Panc1 (cell line): Measurements from ENCODE around the gene C16orf89. TPM values are rescaled to one million over a fixed set of nuclear protein-coding genes. Genes with fewer than 3 reads are reported as not detected.

ENCODE experiments used
- ATAC-seq: fragments of 200-7000 bp; cut with Tn5 transposase; 2 replicates; pipeline ENCODE4 v1.9.1; 2020; ENCODE audit warnings: mild to moderate bottlenecking, moderate library complexity
- BruUV-seq: library from RNA; stranded (reverse); fragments of 400-500 nt; replicated peaks from 2 replicates; lab custom pipeline; 2021; lab: Mats Ljungman, UMichigan
- CTCF ChIA-PET: fragments of 300-600 bp; sonication (Branson Sonifier 250); formaldehyde crosslinking; loops from one replicate; lab custom pipeline; 2022; ENCODE audit warnings: antibody characterized with exemption; lab: Charles Lee
- POLR2A ChIA-PET: fragments of 300-600 bp; sonication (Branson Sonifier 250); formaldehyde crosslinking; loops from one replicate; lab custom pipeline; 2022; ENCODE audit warnings: antibody characterized with exemption; lab: Charles Lee
- DNase-seq: peaks from one replicate; pipeline ENCODE4 v3.0.0-alpha.2; 2010; ENCODE audit warnings: low read depth, low spot score
- H3K27ac ChIP-seq: 2 replicates; pipeline ENCODE4 v1.5.1; 2011; ENCODE audit warnings: mild to moderate bottlenecking, low read length, inconsistent platforms
- H3K27me3 ChIP-seq: fragments of 200-500 bp; sonication (Bioruptor generic); 2 replicates; pipeline ENCODE4 v1.6.0; 2014; ENCODE audit warnings: low read length, inconsistent platforms; ENCODE audit not compliant: control insufficient read depth, insufficient read depth
- H3K36me3 ChIP-seq: fragments of 200-500 bp; sonication (Bioruptor generic); 2 replicates; pipeline ENCODE4 v1.5.1; 2014; ENCODE audit warnings: inconsistent platforms, mild to moderate bottlenecking, low read length, moderate library complexity; ENCODE audit not compliant: control insufficient read depth, insufficient read depth
- H3K4me1 ChIP-seq: 2 replicates; pipeline ENCODE4 v1.5.1; 2011; ENCODE audit warnings: inconsistent platforms, mild to moderate bottlenecking, low read length, moderate library complexity; ENCODE audit not compliant: control insufficient read depth, insufficient read depth
- H3K4me3 ChIP-seq, 2 experiments: 2 replicates each; pipeline ENCODE4 v1.5.1; 2011 to 2012; ENCODE audit warnings: low read depth in 2 of 2, low read length in 2 of 2, mild to moderate bottlenecking in 2 of 2, inconsistent platforms in 1 of 2, moderate library complexity in 1 of 2
- H3K9me3 ChIP-seq: fragments of 200-500 bp; sonication (Bioruptor generic); 2 replicates; pipeline ENCODE4 v1.5.1; 2014; ENCODE audit warnings: low read depth, mild to moderate bottlenecking, inconsistent platforms, low read length, moderate library complexity; ENCODE audit not compliant: control insufficient read depth, insufficient read depth
- CTCF ChIP-seq: fragments of 450-650 bp; IDR thresholded peaks from 2 replicates; pipeline ENCODE4 v1.5.1; 2017; ENCODE audit warnings: mild to moderate bottlenecking
- POLR2AphosphoS5 ChIP-seq: IDR thresholded peaks from 2 replicates; pipeline ENCODE4 v1.6.1; 2012; ENCODE audit warnings: mild to moderate bottlenecking, low read depth, low read length, moderate library complexity
- REST ChIP-seq, 2 experiments: IDR thresholded peaks; 2 replicates each; pipeline ENCODE4 v1.6.1; 2011 to 2012; ENCODE audit warnings: low read depth in 2 of 2, control low read depth in 1 of 2, low read length in 1 of 2, mild to moderate bottlenecking in 1 of 2, moderate library complexity in 1 of 2; ENCODE audit not compliant: insufficient read depth in 1 of 2
- SIN3A ChIP-seq: IDR thresholded peaks from 2 replicates; pipeline ENCODE4 v1.6.1; 2012; ENCODE audit warnings: low read depth, mild to moderate bottlenecking, low read length, moderate library complexity, borderline replicate concordance; ENCODE audit not compliant: insufficient read depth
- TCF7L2 ChIP-seq: IDR thresholded peaks from 2 replicates; pipeline ENCODE4 v1.6.1; 2011; ENCODE audit warnings: mild to moderate bottlenecking, low read depth, low read length, inconsistent platforms
- in situ Hi-C: cut with HindIII; loops from 2 replicates; pipeline ENCODE4 v1.10.0; 2016; ENCODE audit warnings: low sequenced_read_pairs, low pct_unique_long_range_greater_than_20kb
- intact Hi-C: fragments of 100-400 bp; cut with micrococcal nuclease; formaldehyde crosslinking; loops from one replicate; pipeline ENCODE4 v1.10.0; 2022; ENCODE audit not compliant: unreplicated experiment
- total RNA-seq: library from RNA; stranded (reverse); gene quantifications from one replicate; pipeline ENCODE4 v1.2.1, GENCODE V29; 2021; ENCODE audit not compliant: unreplicated experiment

Gene C16orf89
- total RNA-seq, 1 experiment from 2014 or later: not detected

GRCh38 chr16:5027086-5027485 lies 38.7 kb downstream of the C16orf89 start:
- Histone ChIP-seq H3K36me3 (no peaks in the 10 kb centered on the region), H3K27ac (no peak overlapping the region), H3K4me1 (peaks cover 4% of the 10 kb centered on the region; the same call in 1 of the 2 replicates), H3K9me3 (no peaks in the 10 kb centered on the region), H3K27me3 (no peaks in the 10 kb centered on the region), H3K4me3 (no peak overlapping the region)
- BruUV-seq: no TSS peak
- ChIA-PET POLR2A (no interaction called here), CTCF (no interaction called here)
- intact Hi-C loops: no loop called here
- DNase-seq: no peak
- ATAC-seq: no peak
- in situ Hi-C loops: no loop called here
- TF ChIP-seq SIN3A (no peak), POLR2AphosphoS5 (no peak), CTCF (no peak), TCF7L2 (no peak), REST (IDR thresholded peaks at IDR 0.05; ENCODE audit: insufficient read depth in 1 of 2, low read depth in 2 of 2, low read length in 1 of 2) (no peak)

GRCh38 chr16:5026664-5027063 lies 39.1 kb downstream of the C16orf89 start:
- no peaks in the 10 kb centered on the region for H3K27me3 ChIP-seq
- H3K9me3 ChIP-seq: no peaks in the 10 kb centered on the region
- CTCF ChIA-PET: no interaction called here
- POLR2A ChIA-PET: no interaction called here
- TF ChIP-seq SIN3A (no peak), POLR2AphosphoS5 (no peak), TCF7L2 (no peak), CTCF (no peak), REST (IDR thresholded peaks at IDR 0.05; ENCODE audit: insufficient read depth in 1 of 2, low read depth in 2 of 2, low read length in 1 of 2) (no peak)
- no peak overlapping the region for H3K27ac ChIP-seq
- ATAC-seq (no peak), DNase-seq (no peak)
- intact Hi-C loops (no loop called here), in situ Hi-C loops (no loop called here)
- BruUV-seq: no TSS peak
- no peak overlapping the region for H3K4me3 ChIP-seq
- H3K36me3 ChIP-seq: no peaks in the 10 kb centered on the region
- H3K4me1 ChIP-seq: peaks cover 4% of the 10 kb centered on the region; the same call in 1 of the 2 replicates
